ENCODE results near the gene ACP3. TPM values are rescaled to one million over a fixed set of nuclear protein-coding genes. Genes with fewer than 3 reads are reported as not detected.
"Not testable (repeated sequence)": the region's sequence is repeated elsewhere in the genome, so short reads cannot be mapped to it uniquely, and the experiment has no call there.

Gene ACP3
- total RNA-seq, 3 donors from 2014 or later = 6.9 to 27.5 (median 9.6) TPM

- H3K4me3 ChIP-seq; intact Hi-C loops (cut with DNase I, micrococcal nuclease); ATAC-seq; H3K4me1 ChIP-seq (ENCODE audit: low read depth); H3K9me3 ChIP-seq; H3K36me3 ChIP-seq (ENCODE audit: low read depth); DNase-seq: not testable (repeated sequence)
These were observed 7.2 kb upstream of the ACP3 start for GRCh38 chr3:132310057-132310456.

GRCh38 chr3:132311316-132311715 is 5.9 kb upstream of the ACP3 start:
- Histone ChIP-seq H3K4me1 (ENCODE audit: low read depth) (no peaks in the 10 kb centered on the region), H3K36me3 (ENCODE audit: low read depth) (no peaks in the 10 kb centered on the region), H3K4me3 (no peak overlapping the region), H3K9me3 (no peaks in the 10 kb centered on the region)
- DNase-seq = no peak
- no peak for TF ChIP-seq CTCF (IDR thresholded peaks at IDR 0.05)
- ATAC-seq = no peak
- intact Hi-C loops (cut with DNase I, micrococcal nuclease) = no loop called here

GRCh38 chr3:132311841-132312240 is 5.4 kb upstream of the ACP3 start:
- no peaks in the 10 kb centered on the region for H3K36me3 ChIP-seq (ENCODE audit: low read depth)
- no peak for TF ChIP-seq CTCF (IDR thresholded peaks at IDR 0.05)
- H3K9me3 ChIP-seq = no peaks in the 10 kb centered on the region
- H3K4me1 ChIP-seq (ENCODE audit: low read depth) = peaks cover 4% of the 10 kb centered on the region
- DNase-seq (no peak), ATAC-seq (no peak)
- intact Hi-C loops (cut with DNase I, micrococcal nuclease) = no loop called here
- H3K4me3 ChIP-seq = no peak overlapping the region

- no peak for TF ChIP-seq CTCF (IDR thresholded peaks at IDR 0.05)
- Histone ChIP-seq H3K4me3 (no peak overlapping the region), H3K4me1 (ENCODE audit: low read depth) (peaks cover 7% of the 10 kb centered on the region), H3K36me3 (ENCODE audit: low read depth) (no peaks in the 10 kb centered on the region), H3K9me3 (no peaks in the 10 kb centered on the region)
- intact Hi-C loops (cut with DNase I, micrococcal nuclease) = no loop called here
- ATAC-seq = no peak
- DNase-seq = no peak
These were observed 1.4 kb upstream of the ACP3 start for GRCh38 chr3:132315851-132316250.

- Histone ChIP-seq H3K36me3 (ENCODE audit: low read depth) (no peaks in the 10 kb centered on the region), H3K4me3 (no peak overlapping the region), H3K9me3 (no peaks in the 10 kb centered on the region), H3K4me1 (ENCODE audit: low read depth) (peaks cover 7% of the 10 kb centered on the region)
- intact Hi-C loops (cut with DNase I, micrococcal nuclease) = no loop called here
- no peak for TF ChIP-seq CTCF (IDR thresholded peaks at IDR 0.05)
- no peak for ATAC-seq
- DNase-seq = no peak
These were observed 1.2 kb downstream of the ACP3 start for GRCh38 chr3:132318451-132318850.

- no peak for TF ChIP-seq CTCF (IDR thresholded peaks at IDR 0.05)
- H3K4me1 ChIP-seq (ENCODE audit: low read depth) = peaks cover 7% of the 10 kb centered on the region
- no peaks in the 10 kb centered on the region for H3K36me3 ChIP-seq (ENCODE audit: low read depth)
- H3K9me3 ChIP-seq = no peaks in the 10 kb centered on the region
- ATAC-seq (no peak), DNase-seq (no peak)
- intact Hi-C loops (cut with DNase I, micrococcal nuclease) = no loop called here
- no peak overlapping the region for H3K4me3 ChIP-seq
These were observed 4.1 kb downstream of the ACP3 start for GRCh38 chr3:132321304-132321703.
